Fibroblast of skin of scalp (primary cell): Measurements from ENCODE around the gene NHLRC4.

Experiments
- DNase-seq: peaks from one replicate; pipeline ENCODE4 v3.0.0-alpha.2; 2013

Gene NHLRC4

GRCh38 chr16:530111-530817, 36.5 kb upstream of the NHLRC4 start:
- no peak for DNase-seq

DNA sequence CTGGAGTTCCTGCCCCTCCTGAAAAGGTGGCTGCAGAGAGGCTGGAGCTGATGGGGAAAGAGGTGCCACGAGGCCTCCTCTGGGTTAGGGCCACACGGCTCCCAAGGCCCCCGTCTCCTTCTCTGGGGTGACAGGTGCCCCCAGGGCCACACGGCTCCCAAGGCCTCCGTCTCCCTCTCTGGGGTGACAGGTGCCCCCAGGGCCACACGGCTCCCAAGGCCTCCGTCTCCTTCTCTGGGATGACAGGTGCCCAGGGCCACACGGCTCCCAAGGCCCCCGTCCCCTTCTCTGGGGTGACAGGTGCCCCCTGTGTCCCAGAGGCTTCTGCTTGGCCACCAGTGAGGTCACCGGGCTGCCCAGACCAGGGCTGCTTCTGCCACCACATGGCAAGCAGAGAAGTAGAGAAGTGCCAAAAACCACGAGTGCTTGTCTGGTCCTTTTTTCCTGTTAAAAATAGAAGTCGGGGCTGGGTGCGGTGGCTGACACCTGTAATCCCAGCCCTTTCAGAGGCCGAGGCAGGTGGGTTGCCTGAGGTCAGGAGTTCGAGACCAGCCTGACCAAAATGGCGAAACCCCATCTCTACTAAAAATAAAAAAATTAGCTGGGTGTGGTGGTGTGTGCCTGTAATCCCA, 35.2 kb upstream of the NHLRC4 start:
- no peak for DNase-seq

DNA sequence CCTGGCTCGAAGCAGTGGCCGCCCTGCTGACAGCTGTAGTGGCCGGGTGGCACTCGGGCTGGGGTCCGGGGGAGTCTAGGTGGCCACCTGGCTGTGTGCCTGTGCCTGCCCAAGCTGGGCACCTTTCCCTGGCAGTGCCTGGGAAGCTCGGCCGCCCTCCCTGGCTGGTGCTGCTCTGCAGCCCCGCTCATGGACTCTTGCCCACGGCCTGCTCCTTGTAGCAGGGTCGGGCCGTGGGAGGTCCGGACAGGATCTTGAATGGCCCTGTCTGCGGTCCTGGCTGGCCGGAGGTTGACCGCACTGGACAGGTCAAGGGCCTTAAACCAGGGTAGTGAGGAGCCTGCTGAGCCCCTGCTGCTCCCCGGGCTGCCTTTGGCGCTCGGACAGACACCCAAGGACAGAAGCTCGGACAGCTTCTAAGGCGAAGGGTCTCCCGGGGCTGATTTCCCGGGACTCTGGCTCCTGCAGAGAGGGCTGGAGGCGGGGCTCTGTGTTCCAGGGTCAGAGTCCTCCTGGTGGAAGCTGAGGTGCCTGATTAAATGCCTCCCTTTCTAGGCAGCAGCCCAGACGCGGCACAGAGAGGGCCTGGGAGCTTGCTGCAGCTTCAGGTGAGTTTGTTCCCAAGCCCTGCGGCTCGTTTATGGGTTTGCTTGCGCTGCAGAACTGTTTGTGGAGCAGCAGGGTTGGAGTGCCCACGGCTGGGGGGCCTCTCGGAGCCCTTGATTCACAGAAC, 33.2 kb upstream of the NHLRC4 start:
- DNase-seq = no peak

- DNase-seq = no peak
Observed at GRCh38 chr16:534135-534534, 32.7 kb upstream of the NHLRC4 start.

GRCh38 chr16:534856-535445, 31.9 kb upstream of the NHLRC4 start:
- DNase-seq = no peak

DNA sequence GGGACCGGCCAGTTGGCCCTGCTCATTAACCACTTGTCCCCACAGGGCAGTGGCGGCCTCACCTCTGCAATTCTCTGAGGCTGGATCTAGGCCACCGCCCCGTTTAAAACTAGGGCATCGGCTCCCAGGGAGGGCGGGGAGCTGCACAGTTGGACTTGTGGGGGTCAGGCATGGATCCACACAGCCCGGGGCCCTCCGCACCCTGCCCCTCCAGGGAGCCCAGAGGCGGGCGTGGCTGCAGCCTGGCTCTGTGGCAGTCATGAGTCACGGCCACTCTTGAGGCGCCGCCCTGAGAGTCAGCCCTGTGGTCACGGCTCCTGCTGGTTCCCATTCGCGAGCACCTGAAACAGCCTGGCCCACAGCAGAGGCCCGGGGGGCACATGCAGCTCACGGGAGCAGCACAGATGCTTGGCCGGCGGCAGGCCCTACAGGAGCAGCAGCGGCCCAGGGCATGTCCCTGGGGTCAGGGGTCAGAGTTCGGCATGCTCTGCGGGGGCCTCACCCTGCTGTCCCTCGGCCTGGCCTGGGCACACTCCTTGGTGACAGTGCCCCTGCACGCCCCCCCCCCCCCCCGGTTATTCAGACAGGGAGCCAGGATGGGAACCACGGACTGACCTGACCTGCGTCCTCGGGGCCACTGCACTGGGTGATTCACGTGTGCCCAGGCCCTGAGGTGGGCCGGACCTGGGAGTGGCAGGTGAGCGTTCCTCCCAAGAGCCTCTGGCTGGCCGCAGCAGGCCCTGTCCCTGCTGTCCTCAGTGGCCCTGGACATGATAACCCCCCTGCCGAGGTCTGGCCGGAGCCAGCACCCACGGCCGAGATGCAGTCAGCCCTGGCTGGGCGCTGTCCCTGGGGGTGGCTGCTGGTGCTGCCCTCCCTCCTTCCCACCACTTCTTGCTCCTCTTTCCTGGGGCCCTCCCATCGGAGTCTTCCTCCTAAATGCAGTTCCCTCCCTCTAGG, 31.1 kb upstream of the NHLRC4 start:
- peak; percentile 76 for DNase-seq

GRCh38 chr16:536746-537145, 30.1 kb upstream of the NHLRC4 start:
- DNase-seq = no peak

DNA sequence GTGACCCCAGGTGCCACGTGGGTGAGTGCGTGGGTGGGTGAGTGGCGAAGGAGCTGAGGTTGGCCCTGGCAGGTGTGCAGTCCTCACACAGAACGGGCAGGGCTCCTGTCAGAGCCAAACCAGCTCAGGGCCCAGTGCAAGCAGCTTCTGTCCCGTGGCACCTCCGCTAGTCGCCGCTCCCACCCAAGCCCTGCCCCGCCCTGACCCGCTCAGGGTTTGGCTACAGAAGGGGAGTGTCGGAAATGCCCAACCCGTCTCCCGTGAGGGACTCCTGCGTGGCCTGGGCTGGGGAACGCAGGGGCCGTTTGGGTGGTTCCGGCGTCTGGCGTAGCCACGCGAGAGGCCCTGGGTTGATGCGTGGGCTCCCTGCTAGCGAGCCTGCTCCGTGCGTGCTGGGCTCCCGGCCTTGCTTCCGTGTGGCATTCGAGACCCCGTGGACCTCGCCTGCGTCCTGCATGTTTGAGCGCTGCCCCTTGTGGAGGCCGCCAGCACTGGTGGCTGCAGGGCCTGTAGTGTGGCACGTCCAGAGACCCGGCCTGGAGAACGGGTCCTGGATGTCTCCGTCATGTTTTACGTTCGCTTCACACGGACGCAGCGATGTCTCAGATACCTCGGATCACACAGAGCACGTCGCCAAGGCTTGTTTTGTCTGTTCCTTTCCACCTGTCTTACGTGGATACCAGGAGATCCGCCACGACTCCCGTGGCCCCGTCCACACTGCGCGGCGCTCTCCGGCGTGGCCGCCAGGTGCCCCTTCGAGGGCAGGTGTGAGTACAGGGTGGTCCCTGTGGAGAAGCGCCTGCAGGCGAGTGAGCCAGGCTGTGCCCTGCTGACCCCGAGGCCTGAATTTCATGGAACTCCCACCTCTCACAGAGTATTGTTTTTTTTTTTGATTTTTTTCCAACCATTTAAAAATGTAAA, 29.1 kb upstream of the NHLRC4 start:
- no peak for DNase-seq

GRCh38 chr16:539901-540530, 26.8 kb upstream of the NHLRC4 start:
- peak; percentile 18 for DNase-seq

DNA sequence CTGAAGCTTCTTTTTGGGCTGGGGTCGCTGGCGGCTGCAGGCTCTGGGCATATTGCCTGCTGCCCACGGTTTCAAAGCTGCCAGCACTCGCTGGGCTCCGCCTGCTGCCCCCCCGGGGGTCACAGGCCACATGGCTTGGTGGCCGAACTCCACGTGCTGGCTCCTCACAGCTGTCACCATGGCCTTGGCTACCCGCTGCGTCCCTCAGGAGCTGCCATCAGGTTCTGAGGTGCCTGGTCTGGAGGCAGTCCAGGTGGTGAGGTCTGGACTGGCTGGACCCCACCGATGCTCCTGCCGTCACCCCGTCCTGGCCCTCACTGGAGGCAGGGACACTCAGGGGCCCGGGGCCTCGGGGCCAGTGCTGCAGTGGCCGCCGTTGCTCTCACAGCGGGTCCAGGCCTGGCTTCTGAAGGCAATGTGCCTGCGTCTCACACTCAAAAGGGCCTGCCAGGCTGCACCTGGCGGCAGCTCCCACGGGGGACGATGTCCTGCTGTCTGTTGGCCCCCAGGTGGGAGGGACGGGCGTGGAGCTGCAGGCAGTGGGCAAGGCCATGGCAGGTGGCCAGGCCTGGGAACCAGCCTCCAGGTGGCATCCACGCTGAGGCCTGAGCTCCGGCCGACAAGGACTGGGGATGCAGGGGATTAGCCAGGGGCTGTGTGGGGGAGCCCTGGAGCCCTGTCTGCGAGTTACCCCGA, 26.0 kb upstream of the NHLRC4 start:
- no peak for DNase-seq

DNA sequence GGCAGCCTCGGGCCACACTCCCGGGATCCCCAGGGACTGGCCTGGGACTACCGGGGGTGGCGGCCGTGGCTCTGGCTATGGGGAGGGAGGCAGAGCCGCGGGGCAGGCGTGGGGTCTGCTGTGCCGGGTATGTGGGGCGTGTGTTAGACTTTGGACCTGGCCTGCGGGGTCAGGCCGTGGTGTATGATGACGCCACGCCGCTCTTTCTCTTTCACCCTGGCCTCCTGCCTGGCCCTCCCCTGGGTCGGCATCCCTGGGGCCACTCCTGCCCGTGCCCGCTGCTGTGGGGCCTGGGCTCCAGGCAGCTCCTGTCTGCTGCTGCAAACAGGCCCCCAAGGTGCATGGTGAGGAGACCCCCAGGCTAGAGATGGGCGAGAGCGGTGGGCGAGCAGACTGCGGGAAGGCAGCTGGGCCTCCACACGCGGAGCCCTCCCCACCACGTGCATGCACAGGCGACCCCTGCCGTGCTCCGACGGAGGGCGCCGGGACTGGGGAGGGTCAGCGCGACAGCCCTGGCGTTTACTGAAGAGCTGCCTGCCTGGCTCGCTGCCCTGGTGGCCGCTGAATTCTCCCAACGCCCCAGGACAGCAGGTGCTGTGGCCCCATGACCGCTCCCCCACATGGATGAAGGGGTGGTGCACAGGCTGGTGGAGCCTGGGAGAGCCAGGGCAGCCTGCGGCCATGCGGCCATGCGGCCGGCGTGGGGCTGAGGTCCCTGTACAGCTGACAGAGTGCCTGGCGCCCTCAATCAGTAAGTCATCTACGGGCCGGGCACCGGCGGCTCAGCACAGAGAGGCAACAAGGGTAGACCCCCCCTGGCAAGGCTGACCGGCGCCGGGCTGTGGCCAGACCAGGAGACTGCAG, 23.3 kb upstream of the NHLRC4 start:
- DNase-seq = no peak

DNA sequence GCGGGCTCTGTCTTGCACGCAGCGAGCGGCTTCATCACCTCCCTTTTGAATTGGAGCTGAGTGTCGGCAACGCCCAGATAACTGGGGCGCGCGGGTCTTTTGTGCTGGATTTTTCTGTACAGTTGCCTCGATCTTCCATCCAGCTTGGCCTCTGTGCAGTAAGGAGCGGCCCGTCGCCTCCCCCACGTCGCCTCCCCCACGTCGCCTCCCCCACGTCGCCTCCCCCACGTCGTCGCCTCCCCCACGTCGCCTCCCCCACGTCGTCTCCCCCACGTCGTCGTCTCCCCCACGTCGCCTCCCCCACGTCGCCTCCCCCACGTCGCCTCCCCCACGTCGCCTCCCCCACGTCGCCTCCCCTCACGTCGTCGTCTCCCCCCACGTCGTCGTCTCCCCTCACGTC, 22.3 kb upstream of the NHLRC4 start:
- no peak for DNase-seq

GRCh38 chr16:546909-547770, 19.7 kb upstream of the NHLRC4 start:
- no peak for DNase-seq

- no peak for DNase-seq
Observed at GRCh38 chr16:548586-548985, 18.2 kb upstream of the NHLRC4 start.

DNA sequence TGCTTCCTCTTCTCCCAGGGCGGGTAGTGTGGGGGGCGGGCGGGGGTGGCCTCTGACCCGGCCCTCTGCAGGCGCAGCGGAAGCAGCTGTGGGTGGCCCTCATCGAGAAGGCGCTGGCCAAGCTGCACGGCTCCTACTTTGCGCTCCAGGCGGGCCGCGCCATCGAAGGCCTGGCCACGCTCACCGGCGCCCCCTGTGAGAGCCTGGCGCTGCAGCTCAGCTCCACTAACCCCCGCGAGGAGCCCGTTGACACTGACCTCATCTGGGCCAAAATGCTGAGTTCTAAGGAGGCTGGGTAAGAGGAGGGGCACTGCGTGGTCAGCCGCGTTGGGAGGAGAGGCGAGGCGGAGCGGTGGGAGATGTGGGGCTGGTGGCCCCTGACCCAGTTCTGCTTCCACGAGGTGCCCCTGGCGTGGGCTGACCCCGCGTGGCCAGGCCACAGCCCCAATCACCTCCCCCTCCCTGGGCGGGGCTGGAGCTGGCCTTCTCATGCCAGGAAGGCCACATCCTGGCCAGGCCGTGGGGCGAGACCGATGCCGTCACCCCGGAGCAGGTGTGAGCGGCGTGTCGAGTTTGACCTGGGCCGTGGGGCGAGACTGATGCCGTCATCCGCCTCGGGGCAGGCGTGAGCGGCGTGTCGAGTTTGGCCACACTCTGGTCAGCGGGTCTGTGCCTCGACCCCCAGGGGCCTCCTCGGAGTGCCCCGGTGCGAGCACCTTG, 17.1 kb upstream of the NHLRC4 start:
- no peak for DNase-seq

DNA sequence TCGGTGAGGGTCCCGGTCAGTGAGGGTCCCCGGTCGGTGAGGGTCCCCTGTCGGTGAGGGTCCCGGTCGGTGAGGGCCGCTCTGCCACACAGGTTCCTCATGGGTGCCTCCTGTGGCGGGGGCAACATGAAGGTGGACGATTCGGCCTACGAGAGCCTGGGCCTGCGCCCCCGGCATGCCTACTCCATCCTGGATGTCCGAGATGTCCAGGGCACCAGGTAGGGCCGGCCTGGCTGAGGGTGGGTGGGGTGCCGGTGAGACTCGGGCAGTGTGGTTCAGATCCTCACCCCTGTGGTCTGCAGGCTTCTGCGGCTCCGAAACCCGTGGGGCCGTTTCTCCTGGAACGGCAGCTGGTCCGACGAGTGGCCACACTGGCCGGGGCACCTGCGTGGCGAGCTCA, 15.6 kb upstream of the NHLRC4 start:
- DNase-seq = no peak

- no peak for DNase-seq
Observed at GRCh38 chr16:552171-552570, 14.6 kb upstream of the NHLRC4 start.
